K562 (cell line): ENCODE data around the gene TPK1.

ENCODE experiments used
- CTCF ChIP-seq, 3 experiments: IDR thresholded peaks in 2 of 3; conservative IDR thresholded peaks in 1 of 3; 2 replicates each; pipeline ENCODE4 v1.5.1; 2011 to 2012; ENCODE audit warnings: low read length in 3 of 3, mild to moderate bottlenecking in 3 of 3, control low read depth in 2 of 3, improper control_type of control experiment in 1 of 3, inconsistent platforms in 1 of 3, low read depth in 1 of 3, mixed read lengths in 1 of 3, moderate library complexity in 1 of 3; ENCODE audit not compliant: insufficient read depth in 2 of 3
- DPF2 ChIP-seq: fragments of 450-650 bp; IDR thresholded peaks from 2 replicates; pipeline ENCODE4 v1.6.1; 2016
- HMGXB4 ChIP-seq: sonication (generic); formaldehyde crosslinking; IDR thresholded peaks from 2 replicates; pipeline ENCODE4 v1.8.1; 2023; ENCODE audit warnings: mild to moderate bottlenecking, missing genetic modification reagents
- LARP7 ChIP-seq: fragments of 450-650 bp; IDR thresholded peaks from 2 replicates; pipeline ENCODE4 v1.6.1; 2016
- PTRF ChIP-seq: fragments of 450-650 bp; IDR thresholded peaks from 2 replicates; pipeline ENCODE4 v1.6.1; 2016; ENCODE audit warnings: mild to moderate bottlenecking, missing genetic modification characterization, missing compliant biosample characterization
- SMAD4 ChIP-seq: fragments of 250-450 bp; sonication (Bioruptor Pico); conservative IDR thresholded peaks from 2 replicates; pipeline ENCODE4 v1.8.0; 2021; ENCODE audit warnings: inconsistent platforms, mild to moderate bottlenecking, moderate library complexity
- U2AF2 ChIP-seq: fragments of 200-400 bp; formaldehyde crosslinking; optimal IDR thresholded peaks from 2 replicates; pipeline ENCODE3; 2017; ENCODE audit warnings: low read depth, mild to moderate bottlenecking, low read length

- no peak for TF ChIP-seq HMGXB4 (CRISPR knock-in tag)
- no peak for TF ChIP-seq U2AF2
- no peak for TF ChIP-seq DPF2
- no peak for TF ChIP-seq SMAD4 (CRISPR knock-in tag)
- no peak for TF ChIP-seq PTRF (tag)
- no peak for TF ChIP-seq CTCF (IDR thresholded peaks at IDR 0.05 in 2 of 3, conservative IDR thresholded peaks at IDR 0.05 in 1 of 3; ENCODE audit: insufficient read depth in 2 of 3, low read depth in 1 of 3, low read length in 3 of 3)
- TF ChIP-seq LARP7, result no peak
Observed at GRCh38 chr7:144747936-144748335, 87.9 kb downstream of the TPK1 start.
